HEK293 (cell line): ENCODE data around the gene GRAP2.

Experiments
- GLI4 ChIP-seq: fragments of 450-650 bp; formaldehyde crosslinking; IDR thresholded peaks from 2 replicates; pipeline ENCODE4 v1.5.1; 2016; ENCODE audit warnings: missing biosample characterization, missing genetic modification characterization
- KLF10 ChIP-seq: fragments of 450-650 bp; IDR thresholded peaks from 2 replicates; pipeline ENCODE4 v1.5.1; 2018; ENCODE audit warnings: missing biosample characterization, mild to moderate bottlenecking, missing genetic modification characterization
- YY2 ChIP-seq: fragments of 450-650 bp; formaldehyde crosslinking; IDR thresholded peaks from 2 replicates; pipeline ENCODE4 v1.5.1; 2016; ENCODE audit warnings: missing biosample characterization, missing genetic modification characterization
- ZNF138 ChIP-seq: fragments of 450-650 bp; formaldehyde crosslinking; IDR thresholded peaks from 2 replicates; pipeline ENCODE4 v1.5.1; 2016; ENCODE audit warnings: missing biosample characterization, missing genetic modification characterization, borderline replicate concordance
- ZNF24 ChIP-seq: fragments of 450-650 bp; formaldehyde crosslinking; IDR thresholded peaks from 2 replicates; pipeline ENCODE4 v1.5.1; 2016; ENCODE audit warnings: missing biosample characterization, missing genetic modification characterization
- ZNF561 ChIP-seq: fragments of 450-650 bp; IDR thresholded peaks from 2 replicates; pipeline ENCODE4 v1.5.1; 2018; ENCODE audit warnings: missing biosample characterization, missing genetic modification characterization, borderline replicate concordance
- ZNF660 ChIP-seq: fragments of 450-650 bp; IDR thresholded peaks from 2 replicates; pipeline ENCODE4 v1.5.1; 2018; ENCODE audit warnings: missing biosample characterization, mild to moderate bottlenecking, missing genetic modification characterization
- TF ChIP-seq, protein P1 (sequence below): fragments of 450-650 bp; formaldehyde crosslinking; IDR thresholded peaks from 2 replicates; pipeline ENCODE4 v1.5.1; 2016; ENCODE audit warnings: missing biosample characterization, missing genetic modification characterization

DNA sequence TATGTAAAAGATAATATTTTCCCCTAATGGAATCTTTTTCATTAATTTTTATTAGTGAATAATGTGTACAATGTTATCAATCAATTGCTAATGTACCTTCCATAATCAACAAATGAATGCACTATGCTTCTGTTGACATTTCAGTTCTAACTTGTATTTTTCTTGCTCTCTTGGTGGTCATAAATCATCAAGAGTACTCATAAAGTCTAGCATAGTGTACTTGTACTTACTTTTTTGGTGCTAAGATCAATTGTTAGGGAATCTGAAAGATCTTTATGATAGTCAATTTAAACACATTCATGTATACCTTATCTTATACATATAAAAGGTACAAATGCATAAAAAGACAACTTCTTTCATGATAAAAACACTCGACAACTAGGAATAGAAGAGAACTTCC, 17.8 kb upstream of the GRAP2 start:
- TF ChIP-seq, protein P1, sequence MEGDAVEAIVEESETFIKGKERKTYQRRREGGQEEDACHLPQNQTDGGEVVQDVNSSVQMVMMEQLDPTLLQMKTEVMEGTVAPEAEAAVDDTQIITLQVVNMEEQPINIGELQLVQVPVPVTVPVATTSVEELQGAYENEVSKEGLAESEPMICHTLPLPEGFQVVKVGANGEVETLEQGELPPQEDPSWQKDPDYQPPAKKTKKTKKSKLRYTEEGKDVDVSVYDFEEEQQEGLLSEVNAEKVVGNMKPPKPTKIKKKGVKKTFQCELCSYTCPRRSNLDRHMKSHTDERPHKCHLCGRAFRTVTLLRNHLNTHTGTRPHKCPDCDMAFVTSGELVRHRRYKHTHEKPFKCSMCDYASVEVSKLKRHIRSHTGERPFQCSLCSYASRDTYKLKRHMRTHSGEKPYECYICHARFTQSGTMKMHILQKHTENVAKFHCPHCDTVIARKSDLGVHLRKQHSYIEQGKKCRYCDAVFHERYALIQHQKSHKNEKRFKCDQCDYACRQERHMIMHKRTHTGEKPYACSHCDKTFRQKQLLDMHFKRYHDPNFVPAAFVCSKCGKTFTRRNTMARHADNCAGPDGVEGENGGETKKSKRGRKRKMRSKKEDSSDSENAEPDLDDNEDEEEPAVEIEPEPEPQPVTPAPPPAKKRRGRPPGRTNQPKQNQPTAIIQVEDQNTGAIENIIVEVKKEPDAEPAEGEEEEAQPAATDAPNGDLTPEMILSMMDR (tag by site-specific recombination) = no peak
- TF ChIP-seq GLI4 (tag by site-specific recombination) (no peak), ZNF660 (tag by site-specific recombination) (no peak), YY2 (no peak), ZNF138 (tag by site-specific recombination) (no peak), ZNF24 (tag by site-specific recombination) (no peak), KLF10 (tag by site-specific recombination) (no peak), ZNF561 (no peak)
